ENCODE data around the gene ABO. TPM values are rescaled to one million over a fixed set of nuclear protein-coding genes. Genes with fewer than 3 reads are reported as not detected.
"Not testable (repeated sequence)": the region's sequence is repeated elsewhere in the genome, so short reads cannot be mapped to it uniquely, and the experiment has no call there.

The ABO gene
- total and polyA plus RNA-seq, 2 of the 8 experiments (the other 6 are each of a cell fraction or from before 2014, with no cell fraction given) = 0.03 TPM; not detected in 1

DNA sequence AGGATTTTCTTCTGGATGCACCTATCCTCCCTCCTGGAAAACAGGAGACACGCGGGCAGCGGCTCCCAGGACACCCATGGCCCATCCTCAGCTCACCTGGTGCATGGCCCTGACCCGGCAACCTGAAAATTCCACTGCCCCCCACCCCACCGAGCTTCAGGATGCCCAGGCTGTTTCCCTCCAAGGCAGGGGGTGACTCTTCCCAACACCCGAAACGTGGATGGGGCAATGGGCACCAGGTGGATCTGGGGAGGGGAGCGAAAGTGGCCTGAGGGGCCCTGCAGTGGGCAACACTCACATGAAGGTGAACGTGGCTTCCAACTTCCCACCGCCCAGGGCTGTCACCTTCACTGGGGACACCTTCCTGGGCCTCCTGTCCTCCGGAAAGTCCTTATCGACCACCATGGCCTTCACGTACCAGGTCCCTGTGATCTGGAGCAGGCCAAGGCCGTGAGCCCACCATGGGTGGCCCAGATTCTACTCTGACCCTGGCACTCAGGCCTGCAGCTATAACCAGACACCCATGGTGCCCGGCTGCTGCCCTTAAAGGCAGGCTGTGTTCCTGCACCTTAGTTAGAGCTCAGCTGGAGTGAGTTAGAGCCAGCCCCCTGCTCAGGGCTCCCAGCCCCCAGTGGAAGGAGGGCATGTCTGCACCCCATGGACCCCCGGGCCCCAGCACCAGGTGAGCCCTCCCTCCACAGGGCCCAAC is 66.7 kb downstream of the ABO start:
- H3K4me1 ChIP-seq (replicated peaks in 1 of 4; ENCODE audit: control insufficient read depth in 3 of 4, insufficient read depth in 4 of 4, low read length in 3 of 4); H3K4me2 ChIP-seq (ENCODE audit: insufficient read depth in 1 of 2, low read depth in 2 of 2, low read length in 2 of 2); H2AFZ ChIP-seq (ENCODE audit: low read length); H3K79me2 ChIP-seq (ENCODE audit: control insufficient read depth in 1 of 2, insufficient read depth in 2 of 2, low read length in 2 of 2); H3K4me3 ChIP-seq (ENCODE audit: extremely low read depth in 1 of 4, insufficient read depth in 2 of 4, low read depth in 3 of 4, low read length in 4 of 4); H3K4ac ChIP-seq (replicated peaks; ENCODE audit: insufficient read length, low read depth, low read length); H2BK120ac ChIP-seq (replicated peaks; ENCODE audit: low read depth, low read length); H2BK5ac ChIP-seq (ENCODE audit: low read depth, low read length); DNase-seq (ENCODE audit: low read depth in 1 of 2, low spot score in 2 of 2); H2BK15ac ChIP-seq (ENCODE audit: low read length); H2BK20ac ChIP-seq (ENCODE audit: low read length); H3K9me3 ChIP-seq (ENCODE audit: insufficient read depth in 2 of 2, low read depth in 1 of 2, low read length in 1 of 2); H4K8ac ChIP-seq (ENCODE audit: extremely low read depth, insufficient read depth, low read length); H2BK12ac ChIP-seq (ENCODE audit: low read depth, low read length); H2AK5ac ChIP-seq (ENCODE audit: low read depth, low read length); H3K18ac ChIP-seq (ENCODE audit: extremely low read depth, low read length); H3K23ac ChIP-seq (ENCODE audit: insufficient read length); H3K23me2 ChIP-seq (ENCODE audit: low read depth, low read length); FAIRE-seq; H3K14ac ChIP-seq (ENCODE audit: insufficient read length); POLR2A ChIA-PET (ENCODE audit: partially characterized antibody); H4K5ac ChIP-seq (ENCODE audit: insufficient read length, low read depth, low read length); H3K36me3 ChIP-seq (ENCODE audit: control insufficient read depth in 2 of 4, insufficient read depth in 4 of 4, low read length in 3 of 4); H3K79me1 ChIP-seq (ENCODE audit: low read depth, low read length); H4K91ac ChIP-seq (replicated peaks; ENCODE audit: insufficient read length, low read length); H3K27ac ChIP-seq (ENCODE audit: low read depth, low read length); H4K20me1 ChIP-seq (replicated peaks in 1 of 2; ENCODE audit: control insufficient read depth in 1 of 2, insufficient read depth in 2 of 2, low read length in 2 of 2); H3K56ac ChIP-seq (replicated peaks; ENCODE audit: insufficient read length, low read depth, low read length); H3K9ac ChIP-seq (replicated peaks in 1 of 4; ENCODE audit: extremely low read depth in 1 of 4, low read depth in 3 of 4, low read length in 3 of 4): not testable (repeated sequence)
- H3K27me3 ChIP-seq (replicated peaks in 1 of 4; ENCODE audit: control insufficient read depth in 3 of 4, extremely low read depth in 1 of 4, insufficient read depth in 3 of 4, low read length in 3 of 4) = peaks cover 10 to 49% (median 35%) of the 10 kb centered on the region in 4 experiments
- WGBS, 2 experiments (ENCODE audit: extremely low coverage in 1 of 2, insufficient coverage in 1 of 2, insufficient read length in 1 of 2, insufficient replicate concordance in 2 of 2, low coverage in 1 of 2, low lambda C conversion rate in 2 of 2, missing lambda C conversion rate in 1 of 2) = 95% methylated on average over 11 of the region's 16 CpGs; no CpG with 5 or more reads in 1 of the 2 experiments
- CTCF ChIA-PET (ENCODE audit: partially characterized antibody) = interaction anchor here (1.1 to 2.3 kb wide), 3 partner anchors 11 to 112 kb away, joined by 3 to 20 read pairs (median 3); no protein-coding TSS in a partner anchor
